Mucosa of descending colon (tissue), 3 donors: ENCODE measurements around the gene LEKR1. TPM values are rescaled to one million over a fixed set of nuclear protein-coding genes. Genes with fewer than 3 reads are reported as not detected.

ENCODE experiments used
- ATAC-seq: fragments of 200-7000 bp; cut with Tn5 transposase; one replicate; pipeline ENCODE4 v1.9.1; 2020; ENCODE audit warnings: mild to moderate bottlenecking, moderate library complexity
- DNase-seq, 3 donors: peaks; one replicate each; pipeline ENCODE4 v3.0.0-alpha.2; 2020
- H3K36me3 ChIP-seq: fragments of 200-600 bp; one replicate; pipeline ENCODE4 v1.8.0; 2021; ENCODE audit warnings: low read depth, mild to moderate bottlenecking
- H3K4me1 ChIP-seq: fragments of 200-600 bp; one replicate; pipeline ENCODE4 v1.8.0; 2021; ENCODE audit warnings: low read depth, mild to moderate bottlenecking
- H3K4me3 ChIP-seq: fragments of 200-600 bp; one replicate; pipeline ENCODE4 v1.8.0; 2021; ENCODE audit warnings: mild to moderate bottlenecking
- H3K9me3 ChIP-seq: fragments of 200-600 bp; one replicate; pipeline ENCODE4 v1.8.0; 2021; ENCODE audit warnings: mild to moderate bottlenecking
- CTCF ChIP-seq: fragments of 200-600 bp; IDR thresholded peaks from one replicate; pipeline ENCODE4 v1.8.0; 2022; ENCODE audit warnings: antibody characterized with exemption, mild to moderate bottlenecking
- intact Hi-C, 2 donors: fragments of 100-400 bp; cut with DNase I in 1 of 2; cut with micrococcal nuclease in 1 of 2; formaldehyde crosslinking; loops; one replicate each; pipeline versions ENCODE4 v1.11.0 to v1.11.1; 2022; cut with DNase I, micrococcal nuclease
- total RNA-seq, 3 donors: library from RNA; stranded (reverse); fragmentation: NEBNext Ultra II Directional in 2 of 3; extraction: Animal tissue kit (Norgen Biotek cat#: 25700) in 2 of 3; gene quantifications; one replicate each; pipeline versions ENCODE4 v1.2.1 to v1.2.4, GENCODE V29; 2021 to 2023
- donor health status: DM: no; HTN: no; CAD: no; lungs with moderate emphysema.
- donor health status: DM: no; HTN: no; CAD: no.
- donor health status: DM: no; HTN: yes; CAD: no.

LEKR1 gene
- total RNA-seq, 3 donors from 2014 or later, result 1.9 to 3.5 (median 1.9) TPM

DNA sequence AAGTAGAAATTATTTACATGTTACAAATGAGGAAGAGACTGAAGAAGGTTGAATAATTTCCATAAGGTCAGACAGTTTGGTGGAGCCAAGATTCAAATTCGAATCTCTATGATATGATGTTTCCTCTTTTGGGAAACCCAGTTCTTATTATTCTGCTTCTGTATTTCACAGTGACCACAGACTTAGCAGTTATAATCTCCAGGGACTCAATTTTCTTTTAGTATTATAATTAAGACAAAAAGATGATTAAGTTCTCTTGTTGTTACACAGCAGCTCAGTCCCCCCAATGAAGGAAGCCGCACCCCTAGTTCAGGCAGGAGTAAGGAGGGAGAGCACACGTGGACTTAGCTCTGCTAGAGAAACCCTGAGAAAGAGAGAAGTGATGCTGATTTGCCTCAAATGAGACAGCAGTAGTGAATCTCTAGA lies 203.2 kb downstream of the LEKR1 start:
- H3K9me3 ChIP-seq, result no peaks in the 10 kb centered on the region
- ATAC-seq, result peak; percentile 54
- H3K36me3 ChIP-seq, result no peaks in the 10 kb centered on the region
- no peak for TF ChIP-seq CTCF
- no peak overlapping the region for H3K4me3 ChIP-seq
- H3K4me1 ChIP-seq, result no peaks in the 10 kb centered on the region
- DNase-seq, result no peak
- intact Hi-C loops, result no loop called here

DNA sequence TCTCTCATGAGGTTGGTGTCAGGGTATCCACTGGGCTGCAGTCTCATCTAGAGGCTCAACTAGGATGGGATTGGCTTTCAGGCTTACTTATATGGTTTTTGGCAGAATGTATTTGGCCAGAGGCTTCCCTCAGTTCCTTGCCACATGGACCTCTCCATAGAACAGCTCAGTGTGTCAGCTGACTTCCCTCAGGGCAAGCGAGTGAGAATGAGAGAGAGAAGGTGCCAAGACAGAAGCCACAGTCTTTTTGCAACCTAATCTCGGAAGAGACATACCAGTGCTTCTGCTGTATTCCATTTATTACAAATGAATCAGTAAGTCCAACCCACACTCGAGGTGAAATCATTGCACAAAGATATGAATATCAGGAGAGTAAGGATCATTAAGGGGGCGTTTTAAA lies 204.6 kb downstream of the LEKR1 start:
- intact Hi-C loops, result no loop called here
- ATAC-seq, result no peak
- TF ChIP-seq CTCF, result no peak

DNA sequence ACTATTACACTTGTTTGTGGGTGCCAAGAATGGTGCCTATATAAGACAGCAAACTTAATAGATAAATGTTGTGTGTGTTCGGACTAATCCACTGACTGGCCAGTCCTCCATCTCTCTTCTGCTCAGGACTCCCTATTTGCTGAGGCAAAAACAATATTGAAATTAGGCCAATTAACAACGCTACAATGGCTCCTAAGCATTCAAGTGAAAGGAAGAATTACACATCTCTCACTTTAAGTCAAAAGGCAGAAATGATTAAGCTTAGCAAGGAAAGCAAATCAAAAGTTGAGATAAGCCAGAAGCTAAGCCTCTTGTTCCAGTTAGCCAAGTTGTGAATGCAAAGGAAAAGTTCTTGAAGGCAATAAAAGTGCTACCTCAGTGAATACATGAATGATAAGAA lies 206.8 kb downstream of the LEKR1 start:
- Histone ChIP-seq H3K9me3 (no peaks in the 10 kb centered on the region), H3K4me1 (no peaks in the 10 kb centered on the region), H3K36me3 (no peaks in the 10 kb centered on the region), H3K4me3 (no peak overlapping the region)
- intact Hi-C loops, result no loop called here
- DNase-seq (no peak), ATAC-seq (no peak)
- no peak for TF ChIP-seq CTCF

More for the DNA sequence above, 204.6 kb downstream of the LEKR1 start:
- H3K4me3 ChIP-seq, result no peak overlapping the region
- H3K36me3 ChIP-seq, result no peaks in the 10 kb centered on the region
- no peak for DNase-seq
- H3K4me1 ChIP-seq, result no peaks in the 10 kb centered on the region
- H3K9me3 ChIP-seq, result no peaks in the 10 kb centered on the region

DNA sequence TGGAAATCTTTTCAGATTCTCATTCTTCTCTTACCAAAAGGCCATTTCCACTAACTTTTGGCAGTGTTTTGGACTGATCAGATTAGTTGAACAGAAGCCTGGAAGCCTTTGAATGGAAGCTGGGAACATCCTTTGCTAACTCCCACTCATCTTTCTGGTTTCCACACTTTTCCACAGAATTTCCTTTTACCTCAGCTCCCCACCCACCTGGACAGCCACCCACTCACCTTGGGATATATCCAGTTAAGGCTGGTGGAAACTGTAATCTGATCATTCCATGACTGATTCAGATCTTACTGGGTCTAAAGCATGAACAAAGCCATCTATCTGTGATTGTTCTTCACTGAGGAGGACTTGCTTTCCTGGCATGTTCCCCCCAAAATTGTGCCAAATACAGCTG lies 214.3 kb downstream of the LEKR1 start:
- no peaks in the 10 kb centered on the region for H3K4me1 ChIP-seq
- no peaks in the 10 kb centered on the region for H3K9me3 ChIP-seq
- ATAC-seq (no peak), DNase-seq (no peak)
- intact Hi-C loops, result no loop called here
- no peak for TF ChIP-seq CTCF
- H3K36me3 ChIP-seq, result no peaks in the 10 kb centered on the region
- no peak overlapping the region for H3K4me3 ChIP-seq

DNA sequence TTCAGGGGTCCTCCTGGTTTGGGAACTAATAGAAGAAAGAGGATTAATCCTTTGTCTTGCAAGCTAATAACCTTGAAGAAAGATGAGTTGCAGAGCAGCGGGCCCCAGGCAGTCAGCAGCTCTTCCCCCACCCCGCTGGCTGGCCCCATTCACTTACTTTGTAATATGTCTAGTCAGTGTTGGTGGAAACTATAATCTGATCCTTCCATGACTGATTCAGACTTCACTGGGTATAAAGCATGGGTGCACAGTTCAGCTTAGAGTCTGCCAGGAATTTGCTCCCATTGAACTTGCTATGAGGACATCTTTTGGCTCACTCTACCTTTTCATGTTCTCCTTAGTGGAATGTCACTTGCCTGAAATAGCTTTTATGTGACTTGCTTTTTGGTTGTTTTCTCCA lies 216.1 kb downstream of the LEKR1 start:
- no peak for TF ChIP-seq CTCF
- Histone ChIP-seq H3K4me1 (no peaks in the 10 kb centered on the region), H3K36me3 (no peaks in the 10 kb centered on the region), H3K9me3 (no peaks in the 10 kb centered on the region), H3K4me3 (no peak overlapping the region)
- no peak for DNase-seq
- no peak for ATAC-seq
- intact Hi-C loops, result no loop called here

DNA sequence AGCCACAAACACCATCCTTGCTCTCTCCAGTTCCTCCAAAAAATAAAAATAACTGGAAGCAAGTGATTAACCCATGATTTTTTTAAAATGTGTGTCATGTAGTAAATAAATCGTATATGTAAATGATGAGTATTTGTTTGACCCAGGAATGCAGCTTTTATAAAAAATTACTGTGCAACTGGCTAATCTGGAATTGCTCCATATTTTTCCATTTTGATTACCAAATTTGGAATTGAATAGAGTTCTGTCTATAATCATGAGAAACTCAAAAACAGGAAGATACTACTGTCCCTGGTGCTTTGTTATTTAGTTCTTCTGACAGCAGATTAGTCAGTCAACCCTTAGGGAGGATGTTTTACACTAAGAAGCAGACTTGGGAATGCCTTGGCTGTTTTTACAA lies 217.6 kb downstream of the LEKR1 start:
- Histone ChIP-seq H3K4me1 (no peaks in the 10 kb centered on the region), H3K4me3 (no peak overlapping the region), H3K9me3 (no peaks in the 10 kb centered on the region), H3K36me3 (no peaks in the 10 kb centered on the region)
- no peak for TF ChIP-seq CTCF
- DNase-seq (no peak), ATAC-seq (no peak)
- intact Hi-C loops, result no loop called here
